Peyer's patch (tissue), 4 donors: ENCODE results near the gene GAK.

Experiments
- POLR2A ChIP-seq, 2 donors: fragments of 450-650 bp; IDR thresholded peaks; one replicate each; pipeline ENCODE4 v1.5.1; 2017; ENCODE audit warnings: antibody characterized with exemption in 2 of 2, mild to moderate bottlenecking in 2 of 2, moderate library complexity in 2 of 2
- TF ChIP-seq, protein P1 (sequence below), 6 experiments: fragments of 450-650 bp in 4 of 6; fragments of 200-600 bp in 2 of 6; sonication (generic) in 1 of 6; IDR thresholded peaks; one replicate each; pipeline ENCODE4 v1.5.1; 2017 to 2019; ENCODE audit warnings: antibody characterized with exemption in 6 of 6, mild to moderate bottlenecking in 3 of 6, moderate library complexity in 1 of 6

DNA sequence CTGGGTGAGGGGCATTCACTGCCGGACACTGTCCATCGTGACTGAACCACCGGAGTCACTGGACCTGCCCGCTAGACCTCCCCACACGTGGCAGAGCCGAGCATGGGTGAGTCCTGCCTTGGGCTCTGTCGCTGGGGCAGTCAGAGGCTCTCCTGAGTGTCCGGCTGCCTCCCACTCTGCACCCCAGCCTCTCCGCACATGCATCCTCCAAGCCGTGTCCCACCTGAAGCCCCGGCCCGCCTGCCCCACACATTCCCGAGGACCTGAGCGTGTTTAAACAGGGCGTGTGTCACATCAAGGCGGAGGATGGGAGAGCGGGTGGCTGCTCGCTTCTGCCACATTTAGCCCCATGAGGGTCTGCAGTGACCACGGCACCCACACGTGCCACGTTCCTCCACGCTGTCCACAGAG is 110.9 kb downstream of the GAK start:
- TF ChIP-seq, protein P1, sequence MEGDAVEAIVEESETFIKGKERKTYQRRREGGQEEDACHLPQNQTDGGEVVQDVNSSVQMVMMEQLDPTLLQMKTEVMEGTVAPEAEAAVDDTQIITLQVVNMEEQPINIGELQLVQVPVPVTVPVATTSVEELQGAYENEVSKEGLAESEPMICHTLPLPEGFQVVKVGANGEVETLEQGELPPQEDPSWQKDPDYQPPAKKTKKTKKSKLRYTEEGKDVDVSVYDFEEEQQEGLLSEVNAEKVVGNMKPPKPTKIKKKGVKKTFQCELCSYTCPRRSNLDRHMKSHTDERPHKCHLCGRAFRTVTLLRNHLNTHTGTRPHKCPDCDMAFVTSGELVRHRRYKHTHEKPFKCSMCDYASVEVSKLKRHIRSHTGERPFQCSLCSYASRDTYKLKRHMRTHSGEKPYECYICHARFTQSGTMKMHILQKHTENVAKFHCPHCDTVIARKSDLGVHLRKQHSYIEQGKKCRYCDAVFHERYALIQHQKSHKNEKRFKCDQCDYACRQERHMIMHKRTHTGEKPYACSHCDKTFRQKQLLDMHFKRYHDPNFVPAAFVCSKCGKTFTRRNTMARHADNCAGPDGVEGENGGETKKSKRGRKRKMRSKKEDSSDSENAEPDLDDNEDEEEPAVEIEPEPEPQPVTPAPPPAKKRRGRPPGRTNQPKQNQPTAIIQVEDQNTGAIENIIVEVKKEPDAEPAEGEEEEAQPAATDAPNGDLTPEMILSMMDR (IDR thresholded peaks at IDR 0.05), result no peak
- TF ChIP-seq POLR2A (IDR thresholded peaks at IDR 0.05), result no peak
